OCI-LY7 (cell line): ENCODE measurements around the gene MAP10.

ENCODE experiments used
- EZH2phosphoT487 ChIP-seq: fragments of 200-600 bp; sonication (generic); IDR thresholded peaks from 2 replicates; pipeline ENCODE4 v1.6.1; 2018; ENCODE audit warnings: low read depth, borderline replicate concordance, mild to moderate bottlenecking, mixed run types, antibody characterized with exemption, low read length, moderate library complexity, mixed read lengths
- TF ChIP-seq, protein P1 (sequence below): fragments of 200-600 bp; sonication (generic); conservative IDR thresholded peaks from 2 replicates; pipeline ENCODE4 v1.5.1; 2014; ENCODE audit warnings: mild to moderate bottlenecking, antibody characterized with exemption, low read length, moderate library complexity, mixed read lengths

DNA sequence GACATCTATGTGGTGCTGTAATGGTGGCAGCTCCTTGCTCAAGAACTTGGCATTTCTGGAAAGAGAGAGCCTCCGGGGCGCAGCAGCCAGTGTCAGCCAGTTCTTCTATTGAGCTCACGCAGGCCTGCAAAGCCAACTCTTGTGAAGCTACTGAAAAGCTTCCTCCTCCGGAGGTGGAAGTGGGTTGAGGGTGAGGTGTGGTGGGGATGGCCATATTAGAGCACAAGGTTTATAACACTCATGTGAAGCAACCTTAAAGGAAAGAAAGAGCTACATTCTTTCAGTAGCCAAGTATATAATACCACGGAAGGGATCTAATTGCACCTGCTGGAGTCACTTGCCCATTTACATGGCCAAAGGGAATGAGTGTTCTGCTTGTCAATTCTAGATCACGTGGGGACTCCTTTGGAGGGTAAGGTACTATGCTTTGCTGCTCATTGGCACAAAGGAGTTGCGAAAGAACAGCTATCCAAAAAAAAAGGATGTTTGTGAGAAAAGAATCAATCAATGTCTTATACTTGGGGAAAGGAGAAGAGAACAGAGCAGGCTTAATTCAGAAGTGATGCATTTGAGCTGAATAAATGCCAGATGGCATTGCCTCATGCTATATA is 18.3 kb upstream of the MAP10 start:
- TF ChIP-seq, protein P1, sequence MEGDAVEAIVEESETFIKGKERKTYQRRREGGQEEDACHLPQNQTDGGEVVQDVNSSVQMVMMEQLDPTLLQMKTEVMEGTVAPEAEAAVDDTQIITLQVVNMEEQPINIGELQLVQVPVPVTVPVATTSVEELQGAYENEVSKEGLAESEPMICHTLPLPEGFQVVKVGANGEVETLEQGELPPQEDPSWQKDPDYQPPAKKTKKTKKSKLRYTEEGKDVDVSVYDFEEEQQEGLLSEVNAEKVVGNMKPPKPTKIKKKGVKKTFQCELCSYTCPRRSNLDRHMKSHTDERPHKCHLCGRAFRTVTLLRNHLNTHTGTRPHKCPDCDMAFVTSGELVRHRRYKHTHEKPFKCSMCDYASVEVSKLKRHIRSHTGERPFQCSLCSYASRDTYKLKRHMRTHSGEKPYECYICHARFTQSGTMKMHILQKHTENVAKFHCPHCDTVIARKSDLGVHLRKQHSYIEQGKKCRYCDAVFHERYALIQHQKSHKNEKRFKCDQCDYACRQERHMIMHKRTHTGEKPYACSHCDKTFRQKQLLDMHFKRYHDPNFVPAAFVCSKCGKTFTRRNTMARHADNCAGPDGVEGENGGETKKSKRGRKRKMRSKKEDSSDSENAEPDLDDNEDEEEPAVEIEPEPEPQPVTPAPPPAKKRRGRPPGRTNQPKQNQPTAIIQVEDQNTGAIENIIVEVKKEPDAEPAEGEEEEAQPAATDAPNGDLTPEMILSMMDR, result no peak
- no peak for TF ChIP-seq EZH2phosphoT487
